Measurements from ENCODE around the gene TENM4. TPM values are rescaled to one million over a fixed set of nuclear protein-coding genes. Genes with fewer than 3 reads are reported as not detected.

Gene TENM4
- total and polyA plus RNA-seq, 2 of the 8 experiments (the other 6 are each of a cell fraction or from before 2014, with no cell fraction given) = 3.5 to 7.2 TPM

- Histone ChIP-seq H3K56ac (replicated peaks; ENCODE audit: insufficient read length, low read depth, low read length) (no peak overlapping the region), H4K8ac (ENCODE audit: extremely low read depth, insufficient read depth, low read length) (no peak overlapping the region), H3K79me1 (ENCODE audit: low read depth, low read length) (no peaks in the 10 kb centered on the region), H4K20me1 (replicated peaks in 1 of 2; ENCODE audit: control insufficient read depth in 1 of 2, insufficient read depth in 2 of 2, low read length in 2 of 2) (no peaks in the 10 kb centered on the region), H2AK5ac (ENCODE audit: low read depth, low read length) (no peak overlapping the region), H3K4me2 (ENCODE audit: insufficient read depth in 1 of 2, low read depth in 2 of 2, low read length in 2 of 2) (no peak overlapping the region), H3K14ac (ENCODE audit: insufficient read length) (no peak overlapping the region), H2BK15ac (ENCODE audit: low read length) (no peak overlapping the region), H3K18ac (ENCODE audit: extremely low read depth, low read length) (no peak overlapping the region), H2BK20ac (ENCODE audit: low read length) (no peak overlapping the region), H3K4me1 (replicated peaks in 1 of 4; ENCODE audit: control insufficient read depth in 3 of 4, insufficient read depth in 4 of 4, low read length in 3 of 4) (no peaks in the 10 kb centered on the region), H3K9me3 (ENCODE audit: insufficient read depth in 2 of 2, low read depth in 1 of 2, low read length in 1 of 2) (peaks cover 0 to 1% of the 10 kb centered on the region in 2 experiments; a peak in 1 of 4 replicates), H3K9ac (replicated peaks in 1 of 4; ENCODE audit: extremely low read depth in 1 of 4, low read depth in 3 of 4, low read length in 3 of 4) (no peak overlapping the region), H4K5ac (ENCODE audit: insufficient read length, low read depth, low read length) (no peak overlapping the region), H3K79me2 (ENCODE audit: control insufficient read depth in 1 of 2, insufficient read depth in 2 of 2, low read length in 2 of 2) (no peaks in the 10 kb centered on the region), H2BK12ac (ENCODE audit: low read depth, low read length) (no peak overlapping the region), H2BK5ac (ENCODE audit: low read depth, low read length) (no peak overlapping the region), H4K91ac (replicated peaks; ENCODE audit: insufficient read length, low read length) (no peak overlapping the region), H2BK120ac (replicated peaks; ENCODE audit: low read depth, low read length) (no peak overlapping the region), H3K27ac (ENCODE audit: low read depth, low read length) (no peak overlapping the region), H3K23ac (ENCODE audit: insufficient read length) (no peak overlapping the region), H3K36me3 (ENCODE audit: control insufficient read depth in 2 of 4, insufficient read depth in 4 of 4, low read length in 3 of 4) (no peaks in the 10 kb centered on the region), H2AFZ (ENCODE audit: low read length) (no peak overlapping the region), H3K4me3 (ENCODE audit: extremely low read depth in 1 of 4, insufficient read depth in 2 of 4, low read depth in 3 of 4, low read length in 4 of 4) (no peak overlapping the region), H3K23me2 (ENCODE audit: low read depth, low read length) (no peaks in the 10 kb centered on the region), H3K27me3 (replicated peaks in 1 of 4; ENCODE audit: control insufficient read depth in 3 of 4, extremely low read depth in 1 of 4, insufficient read depth in 3 of 4, low read length in 3 of 4) (no peaks in the 10 kb centered on the region), H3K4ac (replicated peaks; ENCODE audit: insufficient read length, low read depth, low read length) (no peak overlapping the region)
- ChIA-PET CTCF (ENCODE audit: partially characterized antibody) (interaction anchor here (1.4 kb wide), 1 partner anchor 36 kb away, joined by 3 read pairs; no protein-coding TSS in a partner anchor), POLR2A (ENCODE audit: partially characterized antibody) (no interaction called here)
- TF ChIP-seq BACH1 (IDR thresholded peaks at IDR 0.05; ENCODE audit: low read length) (no peak), RBBP5 (IDR thresholded peaks at IDR 0.05; ENCODE audit: borderline replicate concordance, low read depth, low read length) (no peak), BRCA1 (IDR thresholded peaks at IDR 0.05; ENCODE audit: low read depth, low read length) (no peak), FOSL1 (IDR thresholded peaks at IDR 0.05; ENCODE audit: insufficient read depth, low read depth, low read length) (no peak), TEAD4 (IDR thresholded peaks at IDR 0.05; ENCODE audit: low read depth, low read length) (no peak), EZH2 (IDR thresholded peaks at IDR 0.05; ENCODE audit: low read depth, low read length, severe bottlenecking) (no peak)
- 92% methylated on average over 7 of the region's 7 CpGs; no CpG with 5 or more reads in 1 of the 2 experiments for WGBS, 2 experiments (ENCODE audit: extremely low coverage in 1 of 2, insufficient coverage in 1 of 2, insufficient read length in 1 of 2, insufficient replicate concordance in 2 of 2, low coverage in 1 of 2, low lambda C conversion rate in 2 of 2, missing lambda C conversion rate in 1 of 2)
- FAIRE-seq = no peak
- no peak for DNase-seq (ENCODE audit: low read depth in 1 of 2, low spot score in 2 of 2)
Observed at GRCh38 chr11:79198203-79198897, 242.5 kb downstream of the TENM4 start.
